HG03439 (cell line): ENCODE measurements around the gene MVB12B.

Experiments used
- ATAC-seq: cut with Tn5 transposase; IDR thresholded peaks from one replicate; pipeline ENCODE4 v1.9.1; 2021; ENCODE audit warnings: mild to moderate bottlenecking, moderate library complexity; ENCODE audit not compliant: unreplicated experiment

The MVB12B gene

DNA sequence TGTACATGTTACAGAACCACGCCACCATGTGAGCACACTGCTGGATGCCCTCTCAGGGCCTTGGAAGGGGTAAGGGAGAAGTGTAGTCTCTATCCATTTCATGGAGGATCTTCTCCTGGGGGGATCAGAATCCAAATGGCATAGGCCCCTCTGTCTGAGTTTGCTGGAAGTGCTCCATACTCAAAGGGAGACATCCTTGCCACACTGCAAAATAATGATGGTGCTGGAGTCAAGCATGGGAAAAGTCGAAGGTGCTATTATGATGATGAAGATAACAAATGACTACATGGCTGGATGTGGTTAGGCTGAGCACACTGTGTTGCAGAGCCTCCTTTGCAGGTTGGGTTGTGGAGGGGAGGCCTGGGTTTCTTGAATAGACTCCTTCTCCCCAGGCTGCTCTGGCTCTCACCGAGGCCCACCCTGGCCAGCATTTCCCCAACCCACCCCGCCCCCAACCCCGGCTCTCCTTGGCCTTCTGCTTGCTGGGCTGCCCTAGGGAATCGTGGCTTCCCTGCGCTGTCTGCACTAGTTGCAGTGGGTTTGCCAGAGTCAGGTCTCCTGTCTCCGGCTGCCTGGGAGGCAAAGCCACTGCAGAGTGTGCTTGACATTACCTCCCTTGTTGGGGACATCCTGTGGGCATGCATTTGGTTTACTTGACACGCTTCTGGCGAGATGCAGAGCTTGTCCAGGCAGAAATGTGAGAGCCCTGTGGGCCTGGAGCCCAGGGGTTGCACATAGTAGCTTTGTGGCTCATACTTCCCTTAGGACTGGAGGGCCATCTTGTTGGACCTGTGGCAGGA, 3.0 kb downstream of the MVB12B start:
- no peak for ATAC-seq

DNA sequence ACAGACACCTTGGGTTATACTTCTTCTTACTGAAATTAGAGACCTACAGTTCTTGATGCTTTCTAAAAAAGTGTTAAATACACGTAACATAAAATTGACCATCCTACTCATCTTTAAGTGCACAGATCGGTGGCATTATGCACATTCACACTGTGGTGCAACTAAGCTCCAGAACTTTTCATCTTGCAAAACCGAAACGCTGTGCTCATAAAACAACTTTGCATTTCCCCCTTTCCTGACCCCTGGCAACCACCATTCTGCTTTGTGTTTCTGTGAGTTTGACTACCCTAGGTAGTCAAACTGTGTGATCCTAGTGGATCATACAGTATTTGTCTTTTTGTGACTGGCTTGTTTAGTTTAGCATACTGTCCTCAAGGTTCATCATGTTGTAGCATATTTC, 3.9 kb downstream of the MVB12B start:
- no peak for ATAC-seq

DNA sequence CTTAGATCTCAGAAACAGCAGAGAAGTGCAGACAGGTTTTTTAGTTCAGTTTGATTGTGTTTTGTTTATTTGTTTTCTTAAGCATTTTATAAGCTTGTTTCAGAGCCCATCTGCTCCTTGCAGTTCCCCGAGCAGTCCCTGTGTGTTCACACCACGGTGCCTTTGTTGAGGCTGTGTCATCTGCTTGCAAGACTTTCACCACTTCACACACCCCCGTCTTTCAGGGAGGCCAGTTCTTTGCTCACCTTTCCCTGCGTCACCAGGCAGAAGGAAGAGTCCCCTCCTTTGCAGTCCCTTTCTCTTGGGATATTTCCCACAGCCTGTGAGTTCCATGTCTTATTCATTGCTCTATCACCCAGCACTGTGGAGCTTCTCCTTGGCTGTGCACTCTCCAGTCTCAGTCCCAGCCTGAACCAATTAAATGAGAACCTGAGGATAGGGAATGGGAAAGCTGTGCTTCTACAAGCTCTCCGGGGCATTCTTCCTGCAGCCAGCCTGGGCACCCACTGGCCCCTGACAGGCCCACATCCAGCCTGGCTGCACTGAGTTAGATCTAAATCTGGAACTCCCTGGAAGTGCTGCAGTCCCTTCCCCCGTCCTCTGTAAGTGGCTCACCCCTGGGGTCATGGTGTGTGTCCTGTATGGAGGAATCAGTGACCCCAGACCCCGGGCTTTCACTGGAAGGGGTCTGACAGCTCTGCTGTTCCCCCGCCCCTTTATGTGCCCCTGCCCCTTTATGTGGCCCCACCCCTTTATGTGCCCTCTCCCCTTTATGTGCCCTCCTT, 5.5 kb downstream of the MVB12B start:
- ATAC-seq: no peak

DNA sequence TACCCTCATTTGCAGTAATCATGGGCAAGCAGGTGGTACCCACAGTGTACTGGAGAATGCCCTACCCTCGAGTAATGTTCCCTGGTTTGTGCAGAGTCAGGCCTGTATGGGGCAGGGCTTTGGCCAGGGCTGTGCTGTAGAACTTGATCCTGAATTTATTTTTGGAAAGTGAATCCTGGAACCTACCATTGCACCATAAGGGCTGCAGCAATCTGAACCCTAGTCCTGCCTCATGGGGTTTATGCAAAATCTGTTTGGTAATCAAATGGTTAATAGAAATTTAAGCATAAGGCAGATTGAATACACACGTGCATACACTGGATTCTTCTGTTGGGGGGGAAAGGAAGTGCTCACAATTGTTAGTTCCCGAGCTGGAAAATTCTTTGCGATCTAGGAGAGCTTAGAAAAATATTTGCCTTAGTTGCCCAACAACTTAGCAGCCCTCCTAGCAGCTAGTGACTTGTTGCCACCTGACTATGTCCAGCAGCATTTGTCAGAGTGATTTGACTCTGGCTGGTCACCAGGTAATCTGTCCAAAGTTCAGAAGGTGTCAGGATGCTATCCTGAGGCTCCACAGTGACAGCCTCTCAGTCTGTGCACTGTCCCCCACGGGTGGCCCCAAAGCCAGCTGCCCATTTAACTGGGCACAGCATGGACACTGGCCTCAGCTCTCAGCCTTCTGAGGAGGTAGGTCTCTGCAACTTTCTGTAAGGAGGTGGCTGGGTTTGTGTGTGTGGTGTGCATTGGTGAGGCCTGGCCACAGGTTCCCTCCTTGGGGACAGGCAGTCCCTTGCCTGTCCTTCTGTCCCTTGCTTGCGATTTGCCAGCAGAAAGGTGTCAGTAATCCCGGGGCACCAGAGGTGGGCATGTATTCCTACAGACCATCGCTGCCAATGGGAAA, 8.3 kb downstream of the MVB12B start:
- ATAC-seq: no peak

DNA sequence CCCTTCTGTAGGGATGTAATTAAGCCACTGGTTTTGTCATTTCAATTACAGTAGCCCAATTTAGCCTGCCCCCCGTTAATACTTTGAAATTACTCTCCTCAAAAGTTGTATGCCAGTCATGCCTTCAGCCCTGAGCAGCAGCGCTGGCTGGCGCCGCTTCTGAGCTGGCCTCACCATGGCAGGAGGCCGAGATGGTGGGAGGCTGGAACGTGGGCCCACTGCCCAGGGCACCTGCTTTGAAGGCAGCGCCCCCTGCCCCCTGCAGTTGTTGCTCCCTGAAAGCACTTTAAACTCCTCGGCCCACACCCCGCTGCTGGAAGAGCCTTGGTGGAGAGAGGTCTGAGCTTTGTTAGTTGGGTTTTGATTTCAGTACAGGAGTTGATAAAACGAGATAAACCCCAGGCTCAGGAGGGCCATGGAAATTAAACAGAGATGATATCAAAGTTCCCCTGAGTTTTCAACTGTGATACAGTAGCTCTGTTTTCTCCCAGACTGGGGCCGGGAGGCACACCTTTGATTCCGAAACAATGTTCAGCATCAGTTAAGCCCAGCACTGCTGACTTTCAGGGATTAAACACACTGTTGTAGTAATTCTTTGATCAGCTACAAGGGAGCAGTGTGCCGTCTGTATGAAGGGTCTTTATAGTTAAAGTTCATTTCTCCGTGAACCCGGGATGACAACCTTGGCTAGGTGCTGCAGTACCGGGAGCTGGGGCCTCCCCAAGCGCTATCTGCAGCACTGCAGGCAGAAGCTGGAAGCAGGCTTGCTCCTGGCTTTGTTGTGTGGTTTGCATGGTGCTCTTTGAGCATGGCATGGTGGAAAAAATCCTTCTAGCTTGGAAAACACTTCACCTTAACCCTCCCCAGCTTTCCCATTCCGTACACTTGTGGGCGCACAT, 9.5 kb downstream of the MVB12B start:
- no peak for ATAC-seq

DNA sequence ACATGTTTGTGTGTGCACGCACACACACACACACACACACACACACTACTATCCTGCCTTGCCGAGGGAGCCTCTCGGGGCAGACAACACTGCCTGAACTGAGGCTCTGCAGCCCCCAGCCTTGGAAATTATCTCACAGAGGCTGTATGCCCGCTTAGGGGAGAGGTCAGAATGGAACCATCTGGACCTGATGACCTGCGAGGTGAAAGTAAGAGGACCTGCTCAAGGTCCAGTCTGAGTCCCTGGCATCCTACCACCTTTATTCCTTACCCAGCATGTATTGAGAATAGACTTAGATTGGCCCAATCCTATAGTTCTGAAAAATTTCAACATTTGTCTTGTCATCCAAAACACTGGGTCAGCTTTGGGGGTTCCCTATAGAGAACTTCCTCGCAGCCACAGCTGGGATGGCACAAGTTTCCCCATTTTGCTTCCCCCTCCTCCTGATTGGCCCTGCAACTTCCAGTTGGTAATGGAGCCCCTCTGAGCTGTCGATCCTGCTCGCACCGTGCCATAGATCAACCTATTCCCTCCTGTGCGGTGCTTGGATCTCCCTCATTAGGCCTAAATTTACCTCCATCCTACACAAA, 10.2 kb downstream of the MVB12B start:
- no peak for ATAC-seq

DNA sequence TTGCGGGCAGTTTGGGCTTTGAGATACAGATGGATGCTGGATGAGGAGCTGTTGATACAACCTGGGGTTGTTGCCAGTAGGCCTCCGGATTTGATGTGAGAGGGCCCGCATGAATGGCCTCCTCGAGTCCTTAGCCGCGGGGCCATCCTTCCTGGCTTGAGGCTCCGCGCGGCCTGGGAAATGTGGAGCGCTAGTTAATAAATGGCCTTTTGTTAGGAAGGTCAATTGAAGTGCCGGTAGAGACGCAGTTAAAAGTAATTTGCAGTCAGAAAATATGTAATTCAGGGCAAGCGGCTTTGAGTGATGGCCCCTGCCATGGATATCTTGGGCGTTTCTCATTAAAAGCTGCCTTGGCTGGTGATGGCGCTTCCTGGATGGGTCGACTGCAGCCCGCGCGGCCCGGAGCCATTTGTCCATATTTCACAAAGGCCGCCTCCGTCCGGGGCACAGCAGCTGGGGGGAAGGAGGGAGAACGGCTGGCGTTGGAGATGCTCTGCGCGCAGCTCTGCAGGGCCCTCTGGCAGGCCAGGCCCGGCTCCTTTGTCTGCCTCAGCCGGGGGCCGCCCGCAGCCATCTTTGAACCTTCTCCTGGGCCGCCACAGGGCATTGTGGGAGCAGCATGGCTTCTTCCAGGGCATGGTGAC, 11.2 kb downstream of the MVB12B start:
- ATAC-seq: no peak

DNA sequence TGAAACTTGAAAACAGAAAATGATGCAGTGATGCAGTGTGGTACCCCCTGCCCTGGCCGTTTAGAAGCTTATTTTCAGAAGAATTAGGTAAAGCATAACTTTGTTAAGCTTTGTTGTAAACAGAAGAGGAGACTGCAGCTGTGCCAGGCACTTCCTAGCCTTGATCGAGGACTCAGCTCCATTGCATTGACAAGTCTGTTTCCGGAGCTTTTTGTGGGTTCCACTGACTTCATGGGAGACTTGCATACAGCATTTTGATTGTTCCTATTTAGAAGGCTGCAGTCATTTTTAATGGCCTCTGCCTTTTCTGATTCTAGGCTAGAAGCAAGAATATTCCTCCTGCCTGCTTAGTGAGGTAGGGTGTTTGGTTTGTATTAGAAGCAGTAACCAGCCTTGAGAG, 12.3 kb downstream of the MVB12B start:
- ATAC-seq: no peak

DNA sequence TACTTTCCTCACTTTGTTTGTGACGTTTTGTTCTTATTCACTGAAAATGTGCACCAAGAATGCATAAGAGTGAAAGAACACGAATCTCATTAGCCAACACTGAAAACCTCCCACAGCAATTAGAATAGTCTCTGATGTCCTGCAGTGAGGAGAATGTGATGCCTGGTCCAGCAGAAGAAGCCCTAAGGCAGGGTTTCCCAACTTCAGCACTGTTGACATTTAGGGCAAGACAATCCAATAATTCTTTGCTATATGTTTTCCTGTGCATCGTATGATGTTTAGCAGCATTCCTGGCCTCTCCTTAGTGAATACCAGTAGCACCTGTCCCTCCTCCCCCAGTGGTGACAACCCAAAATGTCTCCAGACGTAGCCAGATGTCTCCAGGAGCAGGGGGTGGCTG, 14.8 kb downstream of the MVB12B start:
- no peak for ATAC-seq

DNA sequence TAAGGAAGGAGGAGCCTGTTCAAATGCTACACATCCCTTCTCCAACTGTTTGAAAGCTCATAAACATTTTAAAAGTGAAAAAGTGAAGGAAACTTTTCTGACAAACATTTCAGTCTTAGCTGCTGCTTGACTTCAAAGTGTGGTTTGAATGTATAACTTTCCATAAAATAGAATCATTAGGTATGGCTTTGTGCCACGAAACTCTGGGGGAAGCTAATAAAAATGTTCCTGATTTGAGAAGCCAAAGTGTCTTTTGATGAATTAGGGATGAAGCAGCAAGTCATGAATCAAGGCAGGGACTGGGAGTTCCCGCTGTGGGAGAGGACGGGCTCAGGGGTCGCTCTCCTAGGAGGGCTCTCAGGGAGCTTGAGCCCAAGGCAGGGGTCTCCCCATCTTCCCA, 15.3 kb downstream of the MVB12B start:
- no peak for ATAC-seq

DNA sequence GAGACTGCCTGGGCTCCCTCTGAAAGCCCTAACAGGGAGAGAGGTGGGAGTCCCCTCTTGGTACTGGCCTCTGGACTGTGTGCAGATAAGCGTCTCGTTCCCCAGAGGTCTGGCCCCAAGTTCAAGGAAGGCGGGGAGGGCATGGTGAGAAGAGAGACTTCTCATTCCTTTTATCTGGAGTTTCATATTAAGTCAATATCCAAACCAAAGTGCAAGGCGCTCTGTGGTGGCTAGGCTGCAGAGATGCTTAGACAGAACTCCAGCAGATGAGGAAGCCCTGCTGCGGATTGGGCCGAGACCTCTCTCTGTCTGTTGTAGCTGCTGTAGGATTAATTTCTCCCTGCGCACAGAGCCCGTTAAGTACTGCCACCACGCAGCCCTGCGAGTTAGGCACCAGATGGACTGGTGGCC, 16.0 kb downstream of the MVB12B start:
- ATAC-seq: no peak

DNA sequence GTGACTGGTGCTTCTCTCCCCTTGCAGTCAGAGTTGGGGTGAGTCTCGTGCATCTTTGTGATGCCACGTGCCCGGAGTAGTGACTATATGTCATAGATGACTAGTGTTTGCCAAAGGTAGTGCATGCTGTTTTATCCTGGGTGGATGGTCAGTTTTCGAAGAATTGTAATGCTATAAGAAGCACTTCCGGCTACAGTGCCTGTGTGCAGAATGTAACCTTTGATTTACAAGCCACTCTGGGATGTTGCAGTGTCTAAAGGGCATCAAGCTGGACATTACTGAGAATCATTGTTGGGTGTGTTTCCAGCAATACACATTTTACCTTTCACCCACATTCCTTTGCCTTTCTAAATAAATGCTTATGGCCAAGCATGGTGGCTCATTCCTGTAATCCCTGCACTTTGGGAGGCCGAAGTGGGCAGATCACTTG, 16.7 kb downstream of the MVB12B start:
- no peak for ATAC-seq

DNA sequence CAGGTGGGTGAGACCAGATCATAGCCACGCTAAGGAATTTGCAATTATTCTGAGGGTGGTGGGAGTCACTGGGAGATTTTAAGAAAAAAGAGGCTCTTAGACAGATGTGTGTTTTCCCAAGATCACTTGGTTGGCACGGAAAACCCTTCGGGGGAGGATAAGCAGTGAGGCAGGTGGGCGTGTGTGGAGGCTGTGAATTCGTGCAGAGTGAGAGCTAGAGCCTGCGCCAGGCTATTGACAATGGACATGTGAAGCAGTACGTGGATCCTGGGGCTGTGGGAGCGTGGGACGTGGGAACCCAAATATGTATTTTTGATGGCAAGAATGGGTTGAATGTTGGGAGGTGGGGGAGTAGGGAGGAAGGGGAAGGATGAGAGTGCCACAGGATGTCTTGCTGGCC, 19.4 kb downstream of the MVB12B start:
- ATAC-seq: no peak

DNA sequence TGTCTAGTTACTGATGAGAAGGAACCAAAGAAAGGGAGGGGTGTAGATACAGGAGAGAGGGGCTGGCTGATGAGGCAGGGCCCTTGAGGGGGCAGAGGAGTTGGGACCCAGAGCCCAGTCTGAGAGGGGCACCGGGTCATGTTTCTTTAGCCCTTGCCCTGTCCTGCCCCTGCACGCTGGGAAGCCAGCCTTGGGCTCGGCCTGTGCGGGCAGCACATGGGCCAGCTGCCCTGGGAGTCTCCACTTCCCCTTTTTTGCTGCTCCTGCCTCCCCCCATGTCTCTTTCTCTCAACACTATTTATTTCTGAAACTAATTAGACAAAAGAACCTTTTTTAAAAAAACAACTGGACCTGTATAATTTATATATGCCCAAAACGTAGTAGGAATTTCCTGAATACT, 20.5 kb downstream of the MVB12B start:
- ATAC-seq: no peak

DNA sequence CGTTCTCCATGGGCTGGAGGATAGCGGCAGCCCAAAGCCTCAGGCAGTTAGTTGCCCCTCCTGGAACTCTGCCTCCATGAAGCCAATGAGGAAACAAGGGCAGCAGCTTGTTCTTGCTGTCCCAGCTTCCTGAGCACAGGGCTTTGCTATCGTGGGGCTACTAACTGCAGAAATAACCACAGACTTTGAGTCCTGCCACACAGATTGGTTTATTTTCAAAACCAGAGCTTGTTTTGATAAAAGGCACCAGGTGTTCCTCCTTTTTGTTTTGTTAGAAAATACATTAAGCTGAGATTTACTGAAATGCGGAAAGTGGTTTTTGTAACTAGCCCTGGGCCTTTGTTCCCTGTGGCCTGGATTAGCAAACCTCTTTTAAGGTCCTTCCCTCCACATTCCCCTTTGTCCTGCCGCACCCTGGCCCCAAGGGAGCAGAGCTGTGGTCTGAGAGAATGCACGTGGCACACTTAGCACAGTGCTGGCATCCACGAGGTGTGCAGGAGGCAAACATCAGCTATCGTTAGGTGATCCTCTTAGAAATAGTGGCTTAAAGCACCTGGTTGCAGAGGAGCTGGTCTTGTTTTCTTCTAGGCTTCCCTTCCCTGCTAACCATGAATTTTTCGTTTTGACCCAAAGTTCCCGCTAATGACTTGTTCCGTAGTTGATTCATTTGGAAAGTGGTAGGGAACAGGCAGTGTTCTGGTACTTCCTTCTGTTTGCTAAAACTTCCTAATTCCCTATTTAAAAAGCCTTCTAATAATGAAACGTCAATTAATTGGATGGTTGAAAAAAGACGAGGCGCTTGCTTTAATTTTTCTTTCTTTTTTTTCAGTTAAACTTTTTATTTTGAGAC, 21.5 kb downstream of the MVB12B start:
- no peak for ATAC-seq

DNA sequence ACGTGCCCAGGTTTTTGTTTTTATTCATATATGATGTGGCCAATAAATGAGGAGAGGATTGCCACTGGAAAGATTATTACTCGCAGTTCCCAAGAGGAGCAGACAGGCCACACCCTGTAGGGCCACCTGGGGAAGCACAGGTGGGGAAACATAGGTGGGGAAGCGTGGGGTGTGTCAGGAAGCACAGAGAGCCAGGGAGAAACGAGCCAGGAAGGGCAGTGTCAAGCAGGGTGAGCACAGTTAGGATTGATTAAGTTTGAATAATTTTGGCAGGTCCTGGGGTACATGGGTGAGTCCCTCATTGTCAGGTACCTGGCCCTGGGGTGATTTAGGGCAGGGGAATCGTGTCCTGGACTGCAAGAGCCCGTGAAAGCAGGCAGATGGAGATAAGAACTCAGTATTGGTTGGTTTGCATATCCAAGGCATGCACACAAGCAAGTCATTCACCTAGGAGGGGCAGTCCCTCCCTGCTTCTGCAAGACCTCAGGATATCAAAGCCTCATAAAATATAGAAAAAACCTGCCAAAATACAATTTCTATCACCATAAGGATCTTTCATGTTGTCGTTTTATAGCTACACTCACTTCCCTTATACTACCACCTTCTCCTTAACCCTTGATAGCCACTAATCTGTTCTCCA, 22.4 kb downstream of the MVB12B start:
- no peak for ATAC-seq

DNA sequence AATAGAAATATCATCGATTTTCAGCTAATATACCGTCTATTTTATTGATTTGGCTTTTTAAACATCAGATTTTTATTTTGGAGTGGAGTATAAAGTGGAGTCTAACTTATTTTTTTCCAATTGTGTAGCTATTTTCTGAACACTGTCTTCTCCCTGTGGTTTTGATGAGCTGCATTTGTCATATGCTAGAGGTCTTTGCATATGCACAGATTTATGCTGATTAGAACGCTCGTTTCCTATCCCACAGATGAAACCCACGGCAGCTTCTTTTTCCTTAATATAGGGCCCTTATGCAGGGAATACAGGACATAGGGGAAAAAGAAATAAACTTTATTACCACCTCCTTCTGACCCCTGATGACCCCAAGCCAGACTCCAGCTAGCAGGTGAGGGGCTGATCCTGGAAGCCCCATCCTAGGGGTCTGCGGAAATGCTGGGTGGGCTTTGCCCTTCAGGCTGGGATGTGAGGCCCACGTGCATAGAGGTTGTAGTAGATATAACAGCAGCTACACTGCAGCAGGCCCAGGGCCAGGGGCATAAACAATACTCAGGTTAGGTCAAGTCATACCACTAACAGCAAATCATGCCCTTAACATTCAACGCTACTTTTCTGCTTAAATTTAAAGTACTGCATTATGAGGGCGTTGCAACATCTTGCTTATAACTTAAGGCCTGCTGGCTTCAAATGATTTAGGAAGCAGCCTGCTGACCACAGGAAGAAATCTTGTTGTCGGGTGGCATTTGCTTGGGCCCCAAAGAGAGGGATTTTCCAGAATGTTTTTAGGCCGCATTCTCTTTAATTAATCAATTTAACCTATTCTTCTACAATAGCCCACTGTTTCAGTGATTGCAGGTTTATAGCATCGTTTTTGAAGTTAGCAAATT, 28.5 kb downstream of the MVB12B start:
- ATAC-seq: no peak
